Gastrocnemius medialis (tissue), 4 donors: ENCODE data around the gene MAGEE2. TPM values are rescaled to one million over a fixed set of nuclear protein-coding genes. Genes with fewer than 3 reads are reported as not detected.
"Not testable (repeated sequence)": the region's sequence is repeated elsewhere in the genome, so short reads cannot be mapped to it uniquely, and the experiment has no call there.

Experiments used
- ATAC-seq, 2 donors: fragments of 150-250 bp; one replicate each; pipeline ENCODE4 v1.9.1; 2016
- DNase-seq, 2 donors: peaks; one replicate each; pipeline ENCODE4 v3.0.0-alpha.2; 2019
- H3K27ac ChIP-seq, 4 donors: fragments of 200-600 bp; sonication (generic); 1 replicate in 1 of 4; 2 replicates in 3 of 4; pipeline ENCODE4 v1.5.1; 2016 to 2018; ENCODE audit warnings: mild to moderate bottlenecking in 2 of 4, moderate library complexity in 1 of 4
- H3K27me3 ChIP-seq, 3 donors: fragments of 200-600 bp; sonication (generic) in 2 of 3; 1 replicate in 1 of 3; 2 replicates in 2 of 3; pipeline versions ENCODE4 v1.5.1 to v1.6.0; 2016 to 2019; ENCODE audit warnings: mild to moderate bottlenecking in 1 of 3, moderate library complexity in 1 of 3
- H3K36me3 ChIP-seq, 2 donors: fragments of 200-600 bp; sonication (generic) in 1 of 2; one replicate each; pipeline ENCODE4 v1.5.1; 2017 to 2018
- H3K4me1 ChIP-seq, 2 donors: fragments of 200-600 bp; sonication (generic) in 1 of 2; one replicate each; pipeline ENCODE4 v1.5.1; 2016 to 2017; ENCODE audit warnings: mild to moderate bottlenecking in 2 of 2
- H3K4me3 ChIP-seq, 4 donors: fragments of 200-600 bp; sonication (generic) in 3 of 4; 1 replicate in 1 of 4; 2 replicates in 3 of 4; pipeline ENCODE4 v1.5.1; 2016 to 2019; ENCODE audit warnings: mild to moderate bottlenecking in 2 of 4
- H3K9me3 ChIP-seq, 3 donors: fragments of 200-600 bp; sonication (generic) in 2 of 3; 1 replicate in 1 of 3; 2 replicates in 2 of 3; pipeline ENCODE4 v1.5.1; 2016 to 2019
- POLR2A ChIP-seq, 2 donors: fragments of 450-650 bp; IDR thresholded peaks; one replicate each; pipeline ENCODE4 v1.6.1; 2017; ENCODE audit warnings: antibody characterized with exemption in 2 of 2, mild to moderate bottlenecking in 2 of 2, moderate library complexity in 2 of 2
- in situ Hi-C, 4 donors: fragments of 200-750 bp; cut with MboI; loops; one replicate each; pipeline versions ENCODE4 v1.15.0 to v1.8.0; 2017; ENCODE audit warnings: low sequenced_read_pairs in 4 of 4
- intact Hi-C: fragments of 100-400 bp; cut with DNase I; formaldehyde crosslinking; loops from one replicate; pipeline ENCODE4 v1.15.1; 2023; ENCODE audit warnings: low total_unique reads
- total RNA-seq, 4 donors: library from RNA; depleted of rRNA; stranded (reverse); fragments of >200 nt; gene quantifications; one replicate each; pipeline versions ENCODE4 v1.1.0 to v1.2.3, GENCODE V29; 2016
- TF ChIP-seq, protein P1 (sequence below), 5 experiments: fragments of 450-650 bp in 3 of 5; fragments of 200-600 bp in 2 of 5; sonication (generic) in 2 of 5; IDR thresholded peaks in 4 of 5; conservative IDR thresholded peaks in 1 of 5; 1 replicate in 4 of 5; 2 replicates in 1 of 5; pipeline ENCODE4 v1.5.1; 2016 to 2019; ENCODE audit warnings: antibody characterized with exemption in 5 of 5, mild to moderate bottlenecking in 3 of 5, moderate library complexity in 3 of 5

MAGEE2 gene
- total RNA-seq, result not detected

GRCh38 chrX:75784680-75785491 lies at the start of gene MAGEE2:
Gene MAGEE2, minus strand, starts transcription at chrX:75785254. Its CDS starts 203 bp downstream, at chrX:75785051.
- Histone ChIP-seq H3K9me3 (no peaks in the 10 kb centered on the region), H3K27me3 (peaks cover 0 to 10% (median 0%) of the 10 kb centered on the region in 3 donors), H3K4me1 (no peaks in the 10 kb centered on the region), H3K27ac (no peak within 1 kb of the TSS), H3K4me3 (peak within 1 kb of the TSS in 2 of 4 donors; percentile 13 to 35), H3K36me3 (no peaks in the 10 kb centered on the region)
- ATAC-seq, result no peak
- no peak for DNase-seq
- intact Hi-C loops, result no loop called here
- no peak for TF ChIP-seq POLR2A (IDR thresholded peaks at IDR 0.05)
- TF ChIP-seq, protein P1, sequence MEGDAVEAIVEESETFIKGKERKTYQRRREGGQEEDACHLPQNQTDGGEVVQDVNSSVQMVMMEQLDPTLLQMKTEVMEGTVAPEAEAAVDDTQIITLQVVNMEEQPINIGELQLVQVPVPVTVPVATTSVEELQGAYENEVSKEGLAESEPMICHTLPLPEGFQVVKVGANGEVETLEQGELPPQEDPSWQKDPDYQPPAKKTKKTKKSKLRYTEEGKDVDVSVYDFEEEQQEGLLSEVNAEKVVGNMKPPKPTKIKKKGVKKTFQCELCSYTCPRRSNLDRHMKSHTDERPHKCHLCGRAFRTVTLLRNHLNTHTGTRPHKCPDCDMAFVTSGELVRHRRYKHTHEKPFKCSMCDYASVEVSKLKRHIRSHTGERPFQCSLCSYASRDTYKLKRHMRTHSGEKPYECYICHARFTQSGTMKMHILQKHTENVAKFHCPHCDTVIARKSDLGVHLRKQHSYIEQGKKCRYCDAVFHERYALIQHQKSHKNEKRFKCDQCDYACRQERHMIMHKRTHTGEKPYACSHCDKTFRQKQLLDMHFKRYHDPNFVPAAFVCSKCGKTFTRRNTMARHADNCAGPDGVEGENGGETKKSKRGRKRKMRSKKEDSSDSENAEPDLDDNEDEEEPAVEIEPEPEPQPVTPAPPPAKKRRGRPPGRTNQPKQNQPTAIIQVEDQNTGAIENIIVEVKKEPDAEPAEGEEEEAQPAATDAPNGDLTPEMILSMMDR (IDR thresholded peaks at IDR 0.05 in 4 of 5, conservative IDR thresholded peaks at IDR 0.05 in 1 of 5), result no peak
- in situ Hi-C loops, result no loop called here

- TF ChIP-seq POLR2A (IDR thresholded peaks at IDR 0.05), result no peak
- TF ChIP-seq, protein P1 (IDR thresholded peaks at IDR 0.05 in 4 of 5, conservative IDR thresholded peaks at IDR 0.05 in 1 of 5), result no peak
- no peaks in the 10 kb centered on the region for H3K4me1 ChIP-seq
- intact Hi-C loops (no loop called here), in situ Hi-C loops (no loop called here)
- no peak overlapping the region for H3K4me3 ChIP-seq
- DNase-seq (no peak), ATAC-seq (no peak)
- H3K9me3 ChIP-seq, result no peaks in the 10 kb centered on the region
- H3K27ac ChIP-seq, result no peak overlapping the region
- H3K27me3 ChIP-seq, result peaks cover 0 to 10% (median 0%) of the 10 kb centered on the region in 3 donors
- H3K36me3 ChIP-seq, result no peaks in the 10 kb centered on the region
These were observed 1.2 kb upstream of the MAGEE2 start for GRCh38 chrX:75786290-75786689.

GRCh38 chrX:75781611-75782010 lies 3.4 kb downstream of the MAGEE2 start:
- Histone ChIP-seq H3K27ac (no peak overlapping the region), H3K36me3 (no peaks in the 10 kb centered on the region), H3K27me3 (peaks cover 0 to 10% (median 0%) of the 10 kb centered on the region in 3 donors), H3K9me3 (no peaks in the 10 kb centered on the region), H3K4me3 (no peak overlapping the region), H3K4me1 (no peaks in the 10 kb centered on the region)
- in situ Hi-C loops (no loop called here), intact Hi-C loops (no loop called here)
- DNase-seq, result no peak
- no peak for ATAC-seq
- TF ChIP-seq, protein P1 (IDR thresholded peaks at IDR 0.05 in 4 of 5, conservative IDR thresholded peaks at IDR 0.05 in 1 of 5), result no peak
- TF ChIP-seq POLR2A (IDR thresholded peaks at IDR 0.05), result no peak

DNA sequence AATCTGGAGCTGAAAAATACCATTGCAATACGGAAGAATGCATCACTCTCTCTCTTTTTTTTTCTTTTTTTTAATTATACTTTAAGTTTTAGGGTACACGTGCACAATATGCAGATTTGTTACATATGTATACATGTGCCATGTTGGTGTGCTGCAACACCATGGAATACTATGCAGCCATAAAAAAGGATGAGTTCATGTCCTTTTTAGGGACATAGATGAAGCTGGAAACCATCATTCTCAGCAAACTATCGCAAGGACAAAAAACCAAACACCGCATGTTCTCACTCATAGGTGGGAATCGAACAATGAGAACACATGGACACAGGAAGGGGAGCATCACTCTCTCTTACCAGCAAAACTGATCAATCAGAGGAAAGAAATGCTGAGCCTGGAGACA lies 17.0 kb downstream of the MAGEE2 start:
- H3K4me1 ChIP-seq, H3K36me3 ChIP-seq, H3K4me3 ChIP-seq, in situ Hi-C loops, DNase-seq, H3K9me3 ChIP-seq, ATAC-seq, H3K27me3 ChIP-seq, H3K27ac ChIP-seq, intact Hi-C loops: not testable (repeated sequence)

- Histone ChIP-seq H3K27me3 (no peaks in the 10 kb centered on the region), H3K4me3 (no peak overlapping the region), H3K4me1 (no peaks in the 10 kb centered on the region), H3K36me3 (no peaks in the 10 kb centered on the region), H3K27ac (no peak overlapping the region), H3K9me3 (peaks cover 0 to 6% (median 0%) of the 10 kb centered on the region in 3 donors)
- TF ChIP-seq, protein P1 (IDR thresholded peaks at IDR 0.05 in 4 of 5, conservative IDR thresholded peaks at IDR 0.05 in 1 of 5), result no peak
- no peak for TF ChIP-seq POLR2A (IDR thresholded peaks at IDR 0.05)
- in situ Hi-C loops (no loop called here), intact Hi-C loops (no loop called here)
- ATAC-seq (no peak), DNase-seq (no peak)
These were observed 36.6 kb downstream of the MAGEE2 start for GRCh38 chrX:75748431-75748830.
